ENCODE data around the gene ARHGAP31. TPM values are rescaled to one million over a fixed set of nuclear protein-coding genes. Genes with fewer than 3 reads are reported as not detected.

ARHGAP31 gene
- total RNA-seq, 3 donors from 2014 or later (not counting 1 experiment from before 2014, with no cell fraction given) = 4.1 to 8.4 (median 8.4) TPM

DNA sequence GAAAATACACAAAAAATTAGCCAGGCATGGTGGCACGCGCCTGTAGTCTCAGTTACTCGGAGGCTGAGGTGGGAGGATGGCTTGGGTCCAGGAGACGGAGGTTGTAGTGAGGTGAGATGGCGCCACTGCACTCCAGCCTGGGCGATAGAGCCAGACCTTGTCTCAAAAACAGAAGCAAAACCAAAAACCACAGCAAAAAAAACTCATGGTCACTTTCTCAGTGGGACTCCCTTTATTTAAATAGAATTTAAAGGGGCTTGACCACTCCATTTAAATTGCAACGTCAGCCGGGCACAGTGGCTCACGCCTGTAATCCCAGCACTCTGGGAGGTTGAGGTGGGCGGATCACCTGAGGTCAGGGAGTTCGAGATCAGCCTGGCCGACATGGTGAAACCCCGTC is 32.8 kb downstream of the ARHGAP31 start:
- H3K27ac Mint-ChIP-seq = no peak overlapping the region
- no peaks in the 10 kb centered on the region for H3K36me3 Mint-ChIP-seq
- Histone ChIP-seq H3K36me3 (ENCODE audit: control insufficient read depth, insufficient read depth, low read length) (no peaks in the 10 kb centered on the region), H3K27me3 (ENCODE audit: control insufficient read depth, insufficient read depth, low read length) (no peaks in the 10 kb centered on the region), H3K4me1 (ENCODE audit: control insufficient read depth, insufficient read depth, low read length) (peaks cover 15% of the 10 kb centered on the region), H3K9me3 (ENCODE audit: control insufficient read depth, insufficient read depth, low read length) (no peaks in the 10 kb centered on the region), H3K4me3 (ENCODE audit: low read length) (no peak overlapping the region), H3K27ac (ENCODE audit: low read length) (no peak overlapping the region)
- H3K27me3 Mint-ChIP-seq (ENCODE audit: low read depth in 2 of 2) = no peaks in the 10 kb centered on the region
- H3K4me3 Mint-ChIP-seq = no peak overlapping the region
- no peak for ATAC-seq
- DNase-seq = no peak
- no peaks in the 10 kb centered on the region for H3K9me3 Mint-ChIP-seq
- 91% methylated on average over 13 of the region's 13 CpGs for WGBS (ENCODE audit: insufficient coverage)
- TF ChIP-seq, protein P1, sequence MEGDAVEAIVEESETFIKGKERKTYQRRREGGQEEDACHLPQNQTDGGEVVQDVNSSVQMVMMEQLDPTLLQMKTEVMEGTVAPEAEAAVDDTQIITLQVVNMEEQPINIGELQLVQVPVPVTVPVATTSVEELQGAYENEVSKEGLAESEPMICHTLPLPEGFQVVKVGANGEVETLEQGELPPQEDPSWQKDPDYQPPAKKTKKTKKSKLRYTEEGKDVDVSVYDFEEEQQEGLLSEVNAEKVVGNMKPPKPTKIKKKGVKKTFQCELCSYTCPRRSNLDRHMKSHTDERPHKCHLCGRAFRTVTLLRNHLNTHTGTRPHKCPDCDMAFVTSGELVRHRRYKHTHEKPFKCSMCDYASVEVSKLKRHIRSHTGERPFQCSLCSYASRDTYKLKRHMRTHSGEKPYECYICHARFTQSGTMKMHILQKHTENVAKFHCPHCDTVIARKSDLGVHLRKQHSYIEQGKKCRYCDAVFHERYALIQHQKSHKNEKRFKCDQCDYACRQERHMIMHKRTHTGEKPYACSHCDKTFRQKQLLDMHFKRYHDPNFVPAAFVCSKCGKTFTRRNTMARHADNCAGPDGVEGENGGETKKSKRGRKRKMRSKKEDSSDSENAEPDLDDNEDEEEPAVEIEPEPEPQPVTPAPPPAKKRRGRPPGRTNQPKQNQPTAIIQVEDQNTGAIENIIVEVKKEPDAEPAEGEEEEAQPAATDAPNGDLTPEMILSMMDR (IDR thresholded peaks at IDR 0.05) = no peak
- intact Hi-C loops (cut with micrococcal nuclease) = no loop called here
- peaks cover 12 to 22% of the 10 kb centered on the region in 2 donors for H3K4me1 Mint-ChIP-seq

DNA sequence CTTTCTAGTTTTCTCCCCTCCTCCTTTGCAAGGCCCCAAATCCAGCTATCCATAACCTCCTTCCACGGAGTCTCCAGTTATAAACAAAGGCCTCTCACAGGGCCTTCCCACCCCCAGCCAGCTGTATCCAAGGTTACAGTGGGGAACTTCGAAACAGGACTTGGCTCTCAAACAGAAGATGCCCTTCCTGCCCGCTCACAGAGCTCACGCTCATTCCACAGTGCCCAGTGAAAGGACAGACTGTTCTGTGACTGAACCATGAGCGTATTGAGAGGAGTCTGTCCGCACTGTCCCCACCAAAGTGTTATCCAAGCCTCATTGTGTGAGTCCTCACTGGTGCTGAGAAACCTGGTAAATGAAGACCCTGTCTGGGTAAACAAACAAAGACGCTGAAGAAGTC is 35.4 kb downstream of the ARHGAP31 start:
- Histone ChIP-seq H3K4me3 (ENCODE audit: low read length) (no peak overlapping the region), H3K9me3 (ENCODE audit: control insufficient read depth, insufficient read depth, low read length) (no peaks in the 10 kb centered on the region), H3K27ac (ENCODE audit: low read length) (no peak overlapping the region), H3K36me3 (ENCODE audit: control insufficient read depth, insufficient read depth, low read length) (no peaks in the 10 kb centered on the region), H3K4me1 (ENCODE audit: control insufficient read depth, insufficient read depth, low read length) (no peaks in the 10 kb centered on the region), H3K27me3 (ENCODE audit: control insufficient read depth, insufficient read depth, low read length) (no peaks in the 10 kb centered on the region)
- Mint-ChIP-seq H3K4me1 (no peaks in the 10 kb centered on the region), H3K27ac (no peak overlapping the region), H3K4me3 (no peak overlapping the region), H3K36me3 (no peaks in the 10 kb centered on the region), H3K27me3 (ENCODE audit: low read depth in 2 of 2) (no peaks in the 10 kb centered on the region), H3K9me3 (no peaks in the 10 kb centered on the region)
- DNase-seq = no peak
- TF ChIP-seq, protein P1 (IDR thresholded peaks at IDR 0.05) = no peak
- intact Hi-C loops (cut with micrococcal nuclease) = no loop called here
- no peak for ATAC-seq
- WGBS (ENCODE audit: insufficient coverage) = 97% methylated on average over 7 of the region's 7 CpGs

DNA sequence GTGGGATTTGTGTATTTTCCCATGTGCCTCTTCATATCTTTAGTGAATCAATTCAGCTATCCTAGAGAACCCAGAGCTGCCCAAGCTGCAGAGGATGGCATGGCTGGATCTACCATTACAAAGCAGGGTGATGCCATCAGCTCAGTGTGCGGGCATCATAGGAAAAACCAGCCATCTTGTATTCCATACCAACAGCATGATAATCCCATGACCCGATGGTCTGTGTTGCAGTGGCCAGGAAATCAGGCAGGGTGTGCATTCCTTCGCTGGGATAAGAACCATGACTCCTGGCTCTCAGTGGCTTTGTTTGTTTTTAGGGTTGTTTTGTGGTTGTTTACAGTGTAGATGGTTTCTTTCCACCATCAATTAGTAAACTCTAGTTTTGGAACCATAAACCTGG is 36.0 kb downstream of the ARHGAP31 start:
- WGBS (ENCODE audit: insufficient coverage) = 98% methylated on average over 3 of the region's 3 CpGs
- Mint-ChIP-seq H3K27me3 (ENCODE audit: low read depth in 2 of 2) (peaks cover 0 to under 1% of the 10 kb centered on the region in 2 donors), H3K27ac (no peak overlapping the region), H3K4me1 (peaks cover 1 to 4% of the 10 kb centered on the region in 2 donors), H3K4me3 (no peak overlapping the region), H3K9me3 (no peaks in the 10 kb centered on the region), H3K36me3 (no peaks in the 10 kb centered on the region)
- Histone ChIP-seq H3K27ac (ENCODE audit: low read length) (no peak overlapping the region), H3K4me3 (ENCODE audit: low read length) (no peak overlapping the region), H3K36me3 (ENCODE audit: control insufficient read depth, insufficient read depth, low read length) (no peaks in the 10 kb centered on the region), H3K9me3 (ENCODE audit: control insufficient read depth, insufficient read depth, low read length) (no peaks in the 10 kb centered on the region), H3K27me3 (ENCODE audit: control insufficient read depth, insufficient read depth, low read length) (no peaks in the 10 kb centered on the region), H3K4me1 (ENCODE audit: control insufficient read depth, insufficient read depth, low read length) (no peaks in the 10 kb centered on the region)
- TF ChIP-seq, protein P1 (IDR thresholded peaks at IDR 0.05) = no peak
- DNase-seq (no peak), ATAC-seq (no peak)
- intact Hi-C loops (cut with micrococcal nuclease) = no loop called here

DNA sequence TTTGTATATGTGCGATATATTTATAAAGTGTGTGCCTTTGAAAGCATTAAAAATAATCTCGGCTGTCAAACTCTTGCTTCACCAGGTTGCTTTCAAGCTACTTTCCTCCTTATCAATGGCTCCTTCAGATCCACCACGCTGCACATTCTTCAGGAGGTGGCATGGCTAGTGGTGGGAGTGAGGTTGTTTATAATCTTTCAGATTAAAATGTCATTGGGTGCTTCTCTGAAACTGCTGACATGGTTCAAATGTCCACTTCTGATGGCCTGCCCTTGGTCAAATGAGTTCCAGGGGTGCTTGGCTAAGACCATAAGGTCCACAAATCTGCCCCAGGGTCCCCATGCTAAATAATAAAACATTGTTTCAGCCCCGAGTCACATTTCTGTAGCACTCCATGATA is 36.7 kb downstream of the ARHGAP31 start:
- Histone ChIP-seq H3K36me3 (ENCODE audit: control insufficient read depth, insufficient read depth, low read length) (no peaks in the 10 kb centered on the region), H3K4me1 (ENCODE audit: control insufficient read depth, insufficient read depth, low read length) (no peaks in the 10 kb centered on the region), H3K27me3 (ENCODE audit: control insufficient read depth, insufficient read depth, low read length) (no peaks in the 10 kb centered on the region), H3K4me3 (ENCODE audit: low read length) (no peak overlapping the region), H3K9me3 (ENCODE audit: control insufficient read depth, insufficient read depth, low read length) (no peaks in the 10 kb centered on the region), H3K27ac (ENCODE audit: low read length) (no peak overlapping the region)
- no peaks in the 10 kb centered on the region for H3K36me3 Mint-ChIP-seq
- peaks cover 4 to 6% of the 10 kb centered on the region in 2 donors for H3K4me1 Mint-ChIP-seq
- intact Hi-C loops (cut with micrococcal nuclease) = no loop called here
- no peak for DNase-seq
- peaks cover 0 to 2% of the 10 kb centered on the region in 2 donors for H3K27me3 Mint-ChIP-seq (ENCODE audit: low read depth in 2 of 2)
- TF ChIP-seq, protein P1 (IDR thresholded peaks at IDR 0.05) = no peak
- no peak overlapping the region for H3K27ac Mint-ChIP-seq
- no peak overlapping the region for H3K4me3 Mint-ChIP-seq
- H3K9me3 Mint-ChIP-seq = no peaks in the 10 kb centered on the region
- 94% methylated on average over 3 of the region's 4 CpGs for WGBS (ENCODE audit: insufficient coverage)
- ATAC-seq = no peak

Data from natural killer cell (primary cell).